DOHH2 (cell line): ENCODE data around the gene PHYH.

Experiments
- CTCF ChIP-seq: fragments of 200-600 bp; sonication (generic); IDR thresholded peaks from one replicate; pipeline ENCODE4 v1.5.1; 2014; ENCODE audit warnings: antibody characterized with exemption, mild to moderate bottlenecking, low read depth, low read length; ENCODE audit not compliant: poor library complexity, severe bottlenecking
- EZH2phosphoT487 ChIP-seq: fragments of 200-600 bp; sonication (generic); IDR thresholded peaks from 2 replicates; pipeline ENCODE4 v1.6.1; 2017; ENCODE audit warnings: borderline replicate concordance, mild to moderate bottlenecking, antibody characterized with exemption, low read length, moderate library complexity, mixed read lengths

- TF ChIP-seq CTCF (no peak), EZH2phosphoT487 (no peak)
Measured at GRCh38 chr10:13322615-13323148, 22.8 kb upstream of the PHYH start.
